ENCODE results near the gene KRTAP19-8. TPM values are rescaled to one million over a fixed set of nuclear protein-coding genes. Genes with fewer than 3 reads are reported as not detected.

Gene KRTAP19-8
- total RNA-seq, 1 donor = not detected

DNA sequence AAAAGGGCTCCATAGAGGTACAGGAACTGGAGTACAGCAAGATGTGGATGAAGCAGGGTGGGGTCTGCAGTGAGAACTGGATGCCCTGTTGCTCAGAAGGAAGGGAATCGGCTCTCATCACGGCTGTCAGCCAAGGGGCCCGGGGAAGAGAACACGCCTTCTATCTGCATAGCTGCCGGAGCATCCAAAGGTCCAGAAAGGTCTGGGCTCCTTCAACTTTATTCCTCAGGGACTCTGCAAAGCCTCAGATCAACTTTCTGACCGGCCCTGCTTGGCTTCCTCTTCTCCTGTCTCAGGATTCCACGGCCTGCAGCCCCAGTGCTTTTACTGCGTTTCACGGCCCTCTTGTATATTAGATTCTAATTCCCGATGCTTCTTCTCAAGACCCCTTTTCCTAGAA lies 34.8 kb downstream of the KRTAP19-8 start:
- Histone ChIP-seq H3K4me2 (ENCODE audit: insufficient read depth, low read length) (no peak overlapping the region), H3K4me3 (ENCODE audit: insufficient read depth, low read length) (no peak overlapping the region), H3K9me3 (ENCODE audit: low read depth, low read length) (peaks cover 5% of the 10 kb centered on the region), H3K27me3 (ENCODE audit: insufficient read depth, low read length) (no peaks in the 10 kb centered on the region), H4K20me1 (ENCODE audit: insufficient read depth, low read length) (no peaks in the 10 kb centered on the region), H2AFZ (ENCODE audit: low read length) (no peak overlapping the region), H3K27ac (ENCODE audit: low read depth, low read length) (no peak overlapping the region), H3K79me2 (ENCODE audit: insufficient read depth, low read length) (no peaks in the 10 kb centered on the region), H3K36me3 (ENCODE audit: insufficient read depth, low read length) (no peaks in the 10 kb centered on the region), H3K4me1 (ENCODE audit: insufficient read depth, low read length) (no peaks in the 10 kb centered on the region)
- TF ChIP-seq, protein P1, sequence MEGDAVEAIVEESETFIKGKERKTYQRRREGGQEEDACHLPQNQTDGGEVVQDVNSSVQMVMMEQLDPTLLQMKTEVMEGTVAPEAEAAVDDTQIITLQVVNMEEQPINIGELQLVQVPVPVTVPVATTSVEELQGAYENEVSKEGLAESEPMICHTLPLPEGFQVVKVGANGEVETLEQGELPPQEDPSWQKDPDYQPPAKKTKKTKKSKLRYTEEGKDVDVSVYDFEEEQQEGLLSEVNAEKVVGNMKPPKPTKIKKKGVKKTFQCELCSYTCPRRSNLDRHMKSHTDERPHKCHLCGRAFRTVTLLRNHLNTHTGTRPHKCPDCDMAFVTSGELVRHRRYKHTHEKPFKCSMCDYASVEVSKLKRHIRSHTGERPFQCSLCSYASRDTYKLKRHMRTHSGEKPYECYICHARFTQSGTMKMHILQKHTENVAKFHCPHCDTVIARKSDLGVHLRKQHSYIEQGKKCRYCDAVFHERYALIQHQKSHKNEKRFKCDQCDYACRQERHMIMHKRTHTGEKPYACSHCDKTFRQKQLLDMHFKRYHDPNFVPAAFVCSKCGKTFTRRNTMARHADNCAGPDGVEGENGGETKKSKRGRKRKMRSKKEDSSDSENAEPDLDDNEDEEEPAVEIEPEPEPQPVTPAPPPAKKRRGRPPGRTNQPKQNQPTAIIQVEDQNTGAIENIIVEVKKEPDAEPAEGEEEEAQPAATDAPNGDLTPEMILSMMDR (IDR thresholded peaks at IDR 0.05; ENCODE audit: extremely low read depth, low read depth, low read length) = no peak
- DNase-seq (ENCODE audit: insufficient read length, low spot score, missing footprints) = no peak

DNA sequence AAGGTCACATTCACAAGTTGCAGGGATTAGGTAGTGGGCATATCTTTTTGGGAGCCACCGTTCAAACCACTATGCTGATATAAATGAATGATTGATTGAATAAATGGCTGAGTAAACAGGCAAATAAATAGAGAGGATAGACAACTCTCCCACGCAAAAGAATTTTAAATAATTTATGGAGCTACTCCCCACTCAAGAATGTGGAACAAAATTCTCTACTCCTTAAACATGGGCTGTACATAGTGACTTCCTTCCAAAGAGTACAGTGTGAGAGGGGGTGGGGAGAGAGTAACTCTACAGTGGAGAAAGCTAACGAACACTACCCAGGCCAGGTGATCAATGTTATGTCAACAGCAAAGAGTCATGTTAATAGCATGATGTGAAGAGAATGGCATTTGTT lies 40.7 kb downstream of the KRTAP19-8 start:
- Histone ChIP-seq H4K20me1 (ENCODE audit: insufficient read depth, low read length) (no peaks in the 10 kb centered on the region), H3K4me2 (ENCODE audit: insufficient read depth, low read length) (no peak overlapping the region), H3K36me3 (ENCODE audit: insufficient read depth, low read length) (no peaks in the 10 kb centered on the region), H3K4me1 (ENCODE audit: insufficient read depth, low read length) (no peaks in the 10 kb centered on the region), H2AFZ (ENCODE audit: low read length) (no peak overlapping the region), H3K27me3 (ENCODE audit: insufficient read depth, low read length) (no peaks in the 10 kb centered on the region), H3K4me3 (ENCODE audit: insufficient read depth, low read length) (no peak overlapping the region), H3K9me3 (ENCODE audit: low read depth, low read length) (peaks cover 3% of the 10 kb centered on the region), H3K27ac (ENCODE audit: low read depth, low read length) (no peak overlapping the region), H3K79me2 (ENCODE audit: insufficient read depth, low read length) (no peaks in the 10 kb centered on the region)
- TF ChIP-seq, protein P1 (IDR thresholded peaks at IDR 0.05; ENCODE audit: extremely low read depth, low read depth, low read length) = no peak
- peak; percentile 17 for DNase-seq (ENCODE audit: insufficient read length, low spot score, missing footprints)

DNA sequence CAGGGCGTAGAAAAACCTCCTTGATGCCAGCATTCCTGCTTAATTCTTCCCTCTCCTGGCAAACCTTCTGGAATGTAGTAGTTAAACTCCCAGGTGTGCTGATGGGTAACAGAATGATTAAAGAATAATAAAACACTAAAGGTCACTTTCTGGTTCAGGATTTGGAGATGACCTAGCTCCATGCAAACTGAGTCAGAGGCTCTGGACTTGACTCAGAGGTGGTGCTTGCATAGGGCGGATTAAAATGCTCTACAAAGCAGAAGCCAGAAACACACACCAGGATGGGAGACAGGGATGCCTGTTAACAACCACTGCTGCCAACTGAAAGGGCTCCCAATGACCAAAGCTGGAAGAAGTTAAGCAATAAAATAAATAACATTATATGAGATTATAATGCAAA lies 41.5 kb downstream of the KRTAP19-8 start:
- TF ChIP-seq, protein P1 (IDR thresholded peaks at IDR 0.05; ENCODE audit: extremely low read depth, low read depth, low read length) = no peak
- DNase-seq (ENCODE audit: insufficient read length, low spot score, missing footprints) = no peak
- H3K27me3 ChIP-seq (ENCODE audit: insufficient read depth, low read length) = no peaks in the 10 kb centered on the region

DNA sequence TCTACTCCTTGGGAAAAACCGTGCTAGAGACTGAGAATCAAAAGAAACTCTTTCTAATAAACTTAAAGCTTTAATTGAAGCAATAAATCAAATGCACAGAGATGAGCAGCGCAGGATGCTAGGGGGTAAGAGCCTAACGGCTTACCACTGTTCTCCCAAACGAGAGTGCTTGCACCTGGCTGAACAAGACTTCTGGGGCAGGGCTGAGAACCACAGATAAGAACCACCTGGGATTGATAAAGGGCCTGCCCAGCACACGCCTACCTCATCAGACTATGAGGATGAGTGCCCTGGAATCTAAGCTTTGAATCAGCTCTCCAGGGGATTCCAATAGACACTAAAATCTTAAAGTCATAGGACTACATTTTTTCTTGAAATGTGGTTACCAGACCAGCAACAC lies 43.3 kb downstream of the KRTAP19-8 start:
- Histone ChIP-seq H3K27ac (ENCODE audit: low read depth, low read length) (no peak overlapping the region), H4K20me1 (ENCODE audit: insufficient read depth, low read length) (no peaks in the 10 kb centered on the region)

More for the DNA sequence above, 41.5 kb downstream of the KRTAP19-8 start:
- H3K4me2 ChIP-seq (ENCODE audit: insufficient read depth, low read length) = no peak overlapping the region
- no peak overlapping the region for H2AFZ ChIP-seq (ENCODE audit: low read length)
- no peaks in the 10 kb centered on the region for H3K36me3 ChIP-seq (ENCODE audit: insufficient read depth, low read length)
- H3K79me2 ChIP-seq (ENCODE audit: insufficient read depth, low read length) = no peaks in the 10 kb centered on the region
- H3K4me1 ChIP-seq (ENCODE audit: insufficient read depth, low read length) = no peaks in the 10 kb centered on the region
- H3K27ac ChIP-seq (ENCODE audit: low read depth, low read length) = no peak overlapping the region
- H4K20me1 ChIP-seq (ENCODE audit: insufficient read depth, low read length) = no peaks in the 10 kb centered on the region
- peaks cover 3% of the 10 kb centered on the region for H3K9me3 ChIP-seq (ENCODE audit: low read depth, low read length)
- no peak overlapping the region for H3K4me3 ChIP-seq (ENCODE audit: insufficient read depth, low read length)

More for the DNA sequence above, 43.3 kb downstream of the KRTAP19-8 start:
- TF ChIP-seq, protein P1 (IDR thresholded peaks at IDR 0.05; ENCODE audit: extremely low read depth, low read depth, low read length) = no peak
- no peaks in the 10 kb centered on the region for H3K4me1 ChIP-seq (ENCODE audit: insufficient read depth, low read length)
- no peak for DNase-seq (ENCODE audit: insufficient read length, low spot score, missing footprints)
- H3K79me2 ChIP-seq (ENCODE audit: insufficient read depth, low read length) = no peaks in the 10 kb centered on the region
- H3K27me3 ChIP-seq (ENCODE audit: insufficient read depth, low read length) = no peaks in the 10 kb centered on the region
- H3K4me3 ChIP-seq (ENCODE audit: insufficient read depth, low read length) = no peak overlapping the region
- H3K9me3 ChIP-seq (ENCODE audit: low read depth, low read length) = peaks cover 3% of the 10 kb centered on the region
- no peak overlapping the region for H2AFZ ChIP-seq (ENCODE audit: low read length)
- H3K4me2 ChIP-seq (ENCODE audit: insufficient read depth, low read length) = no peak overlapping the region
- H3K36me3 ChIP-seq (ENCODE audit: insufficient read depth, low read length) = no peaks in the 10 kb centered on the region

Measured in osteoblast (primary cell).